SK-N-SH treated with all-trans-retinoic acid at 6 μM for 48 hours (cell line): Measurements from ENCODE around the gene CNTNAP2.

ENCODE experiments used
- ATAC-seq: fragments of 200-7000 bp; cut with Tn5 transposase; 3 replicates; pipeline ENCODE4 v1.9.1; 2020; ENCODE audit warnings: mild to moderate bottlenecking, moderate library complexity
- ARNTL ChIP-seq: fragments of 450-650 bp; formaldehyde crosslinking; IDR thresholded peaks from 2 replicates; pipeline ENCODE4 v1.5.0; 2020; ENCODE audit warnings: low read depth, mild to moderate bottlenecking, moderate library complexity, borderline replicate concordance
- BACH2 ChIP-seq: fragments of 250-450 bp; sonication (Bioruptor Pico); IDR thresholded peaks from 2 replicates; pipeline ENCODE4 v1.9.0; 2021; ENCODE audit warnings: mild to moderate bottlenecking, borderline replicate concordance
- CSDC2 ChIP-seq: fragments of 250-450 bp; sonication (Bioruptor Pico); IDR thresholded peaks from 2 replicates; pipeline ENCODE4 v1.5.0; 2020; ENCODE audit warnings: mild to moderate bottlenecking, moderate library complexity
- CSRNP3 ChIP-seq: fragments of 250-450 bp; sonication (Bioruptor Pico); IDR thresholded peaks from 2 replicates; pipeline ENCODE4 v1.5.1; 2021; ENCODE audit warnings: mild to moderate bottlenecking, moderate library complexity
- ESRRG ChIP-seq: fragments of 250-450 bp; sonication (Bioruptor Pico); IDR thresholded peaks from 2 replicates; pipeline ENCODE4 v1.6.1; 2021; ENCODE audit warnings: mild to moderate bottlenecking
- GLIS3 ChIP-seq: fragments of 250-450 bp; sonication (Bioruptor Pico); IDR thresholded peaks from 2 replicates; pipeline ENCODE4 v1.5.0; 2020; ENCODE audit warnings: mild to moderate bottlenecking, moderate library complexity
- ISL1 ChIP-seq: fragments of 250-450 bp; sonication (Bioruptor Pico); IDR thresholded peaks from 2 replicates; pipeline ENCODE4 v2.1.2; 2022; ENCODE audit warnings: mild to moderate bottlenecking, moderate library complexity
- OSR1 ChIP-seq: fragments of 250-450 bp; sonication (Bioruptor Pico); IDR thresholded peaks from 2 replicates; pipeline ENCODE4 v1.8.0; 2022; ENCODE audit warnings: moderate library complexity, mild to moderate bottlenecking, inconsistent platforms
- PATZ1 ChIP-seq: fragments of 250-450 bp; sonication (Bioruptor Pico); IDR thresholded peaks from 2 replicates; pipeline ENCODE4 v1.8.0; 2020; ENCODE audit warnings: mild to moderate bottlenecking, moderate library complexity, borderline replicate concordance
- PPARA ChIP-seq: fragments of 250-450 bp; sonication (Bioruptor Pico); IDR thresholded peaks from 2 replicates; pipeline ENCODE4 v1.5.0; 2020; ENCODE audit warnings: mild to moderate bottlenecking, borderline replicate concordance
- RARB ChIP-seq: fragments of 250-450 bp; sonication (Bioruptor Pico); IDR thresholded peaks from 2 replicates; pipeline ENCODE4 v1.8.0; 2021; ENCODE audit warnings: mild to moderate bottlenecking, moderate library complexity
- SNAI2 ChIP-seq: fragments of 250-450 bp; sonication (Bioruptor Pico); IDR thresholded peaks from 2 replicates; pipeline ENCODE4 v1.5.0; 2020; ENCODE audit warnings: mild to moderate bottlenecking, moderate library complexity
- TCF4 ChIP-seq: fragments of 250-450 bp; sonication (Bioruptor Pico); IDR thresholded peaks from 2 replicates; pipeline ENCODE4 v1.8.0; 2021; ENCODE audit warnings: mild to moderate bottlenecking, moderate library complexity, borderline replicate concordance
- TOX ChIP-seq: fragments of 250-450 bp; sonication (Bioruptor Pico); IDR thresholded peaks from 2 replicates; pipeline ENCODE4 v1.8.0; 2021; ENCODE audit warnings: mild to moderate bottlenecking, moderate library complexity, borderline replicate concordance
- TSHZ2 ChIP-seq: fragments of 250-450 bp; sonication (Bioruptor Pico); IDR thresholded peaks from 2 replicates; pipeline ENCODE4 v1.5.0; 2020; ENCODE audit warnings: mild to moderate bottlenecking, moderate library complexity
- ZC3H10 ChIP-seq: fragments of 250-450 bp; sonication (Bioruptor Pico); IDR thresholded peaks from 2 replicates; pipeline ENCODE4 v1.5.1; 2021; ENCODE audit warnings: mild to moderate bottlenecking, moderate library complexity
- ZFP3 ChIP-seq: fragments of 250-450 bp; sonication (Bioruptor Pico); IDR thresholded peaks from 2 replicates; pipeline ENCODE4 v1.5.0; 2020; ENCODE audit warnings: mild to moderate bottlenecking, moderate library complexity
- ZNF565 ChIP-seq: fragments of 450-650 bp; formaldehyde crosslinking; conservative IDR thresholded peaks from 2 replicates; pipeline ENCODE4 v1.5.0; 2020; ENCODE audit warnings: low read depth, mild to moderate bottlenecking, moderate library complexity
- TF ChIP-seq, protein P1 (sequence below): fragments of 250-450 bp; sonication (Bioruptor Pico); IDR thresholded peaks from 2 replicates; pipeline ENCODE4 v1.5.1; 2020; ENCODE audit warnings: low read depth, mild to moderate bottlenecking, moderate library complexity
- TF ChIP-seq, protein P2 (sequence below): fragments of 250-450 bp; sonication (Bioruptor Pico); IDR thresholded peaks from 2 replicates; pipeline ENCODE4 v1.8.0; 2021; ENCODE audit warnings: low read depth, mild to moderate bottlenecking, moderate library complexity, borderline replicate concordance

CNTNAP2 gene

GRCh38 chr7:147941381-147941780 is 1824.8 kb downstream of the CNTNAP2 start:
- ATAC-seq: no peak
- TF ChIP-seq BACH2: no peak
- TF ChIP-seq ZFP3 (CRISPR knock-in tag): no peak
- no peak for TF ChIP-seq CSRNP3 (CRISPR knock-in tag)
- TF ChIP-seq, protein P1, sequence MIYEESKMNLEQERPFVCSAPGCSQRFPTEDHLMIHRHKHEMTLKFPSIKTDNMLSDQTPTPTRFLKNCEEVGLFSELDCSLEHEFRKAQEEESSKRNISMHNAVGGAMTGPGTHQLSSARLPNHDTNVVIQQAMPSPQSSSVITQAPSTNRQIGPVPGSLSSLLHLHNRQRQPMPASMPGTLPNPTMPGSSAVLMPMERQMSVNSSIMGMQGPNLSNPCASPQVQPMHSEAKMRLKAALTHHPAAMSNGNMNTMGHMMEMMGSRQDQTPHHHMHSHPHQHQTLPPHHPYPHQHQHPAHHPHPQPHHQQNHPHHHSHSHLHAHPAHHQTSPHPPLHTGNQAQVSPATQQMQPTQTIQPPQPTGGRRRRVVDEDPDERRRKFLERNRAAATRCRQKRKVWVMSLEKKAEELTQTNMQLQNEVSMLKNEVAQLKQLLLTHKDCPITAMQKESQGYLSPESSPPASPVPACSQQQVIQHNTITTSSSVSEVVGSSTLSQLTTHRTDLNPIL (CRISPR knock-in tag): no peak
- TF ChIP-seq SNAI2 (CRISPR knock-in tag): no peak
- no peak for TF ChIP-seq RARB
- TF ChIP-seq ARNTL: no peak
- no peak for TF ChIP-seq TSHZ2 (CRISPR knock-in tag)
- no peak for TF ChIP-seq OSR1
- TF ChIP-seq ISL1: no peak
- TF ChIP-seq PPARA: no peak
- TF ChIP-seq ESRRG (CRISPR knock-in tag): no peak
- no peak for TF ChIP-seq TCF4

GRCh38 chr7:147944321-147944720 is 1827.7 kb downstream of the CNTNAP2 start:
- TF ChIP-seq TOX (CRISPR knock-in tag) (no peak), ZNF565 (CRISPR knock-in tag) (no peak), TCF4 (no peak), ZC3H10 (CRISPR knock-in tag) (no peak), CSDC2 (no peak), SNAI2 (CRISPR knock-in tag) (no peak), PPARA (no peak), TSHZ2 (CRISPR knock-in tag) (no peak), BACH2 (no peak), ISL1 (no peak)

DNA sequence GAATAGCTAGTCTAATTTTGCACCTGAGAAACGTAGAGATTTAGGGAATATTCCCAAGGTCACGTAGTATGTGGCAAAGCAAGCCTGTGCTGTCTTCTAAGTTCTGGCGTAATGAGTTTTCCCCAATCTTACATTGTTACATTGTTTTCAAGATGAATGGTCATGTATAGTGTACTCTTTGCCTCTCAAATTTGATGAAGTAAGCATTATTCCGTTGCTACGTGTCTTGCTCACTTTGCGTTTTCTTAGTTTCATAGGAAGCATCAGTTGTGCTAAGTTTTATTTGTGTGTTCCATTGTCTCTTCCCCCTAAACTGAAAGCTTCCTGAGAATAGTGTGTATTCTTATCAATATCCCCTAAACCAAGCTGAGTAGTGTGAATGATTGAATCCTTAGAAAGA is 1836.3 kb downstream of the CNTNAP2 start:
- TF ChIP-seq GLIS3 (CRISPR knock-in tag): no peak
- TF ChIP-seq ESRRG (CRISPR knock-in tag): no peak
- TF ChIP-seq, protein P2, sequence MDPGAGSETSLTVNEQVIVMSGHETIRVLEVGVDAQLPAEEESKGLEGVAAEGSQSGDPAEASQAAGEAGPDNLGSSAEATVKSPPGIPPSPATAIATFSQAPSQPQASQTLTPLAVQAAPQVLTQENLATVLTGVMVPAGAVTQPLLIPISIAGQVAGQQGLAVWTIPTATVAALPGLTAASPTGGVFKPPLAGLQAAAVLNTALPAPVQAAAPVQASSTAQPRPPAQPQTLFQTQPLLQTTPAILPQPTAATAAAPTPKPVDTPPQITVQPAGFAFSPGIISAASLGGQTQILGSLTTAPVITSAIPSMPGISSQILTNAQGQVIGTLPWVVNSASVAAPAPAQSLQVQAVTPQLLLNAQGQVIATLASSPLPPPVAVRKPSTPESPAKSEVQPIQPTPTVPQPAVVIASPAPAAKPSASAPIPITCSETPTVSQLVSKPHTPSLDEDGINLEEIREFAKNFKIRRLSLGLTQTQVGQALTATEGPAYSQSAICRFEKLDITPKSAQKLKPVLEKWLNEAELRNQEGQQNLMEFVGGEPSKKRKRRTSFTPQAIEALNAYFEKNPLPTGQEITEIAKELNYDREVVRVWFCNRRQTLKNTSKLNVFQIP (CRISPR knock-in tag): no peak
- no peak for TF ChIP-seq PATZ1 (CRISPR knock-in tag)
- TF ChIP-seq CSDC2: no peak
- TF ChIP-seq OSR1: no peak
- no peak for TF ChIP-seq TOX (CRISPR knock-in tag)
- no peak for TF ChIP-seq ISL1
- no peak for TF ChIP-seq ZNF565 (CRISPR knock-in tag)
- TF ChIP-seq ZFP3 (CRISPR knock-in tag): no peak

More at GRCh38 chr7:147944321-147944720, 1827.7 kb downstream of the CNTNAP2 start:
- no peak for ATAC-seq

More for the DNA sequence above, 1836.3 kb downstream of the CNTNAP2 start:
- no peak for ATAC-seq
